ENCODE data around the gene CDC42SE2. TPM values are rescaled to one million over a fixed set of nuclear protein-coding genes. Genes with fewer than 3 reads are reported as not detected.

CDC42SE2 gene
- total RNA-seq, 1 experiment from 2014 or later, result 22.5 TPM

- Mint-ChIP-seq H3K9me3 (no peaks in the 10 kb centered on the region), H3K4me3 (no peak overlapping the region), H3K4me1 (peaks cover 8% of the 10 kb centered on the region), H3K27me3 (ENCODE audit: low read depth) (no peaks in the 10 kb centered on the region), H3K27ac (no peak overlapping the region), H3K36me3 (no peaks in the 10 kb centered on the region)
- POLR2A ChIA-PET, result no interaction called here
- DNase-seq (ENCODE audit: low spot score) (no peak), ATAC-seq (no peak)
- TF ChIP-seq HMGXB4 (CRISPR knock-in tag; IDR thresholded peaks at IDR 0.05), result no peak
- CTCF ChIA-PET, result no interaction called here
Measured at GRCh38 chr5:131256507-131256823, 7.4 kb upstream of the CDC42SE2 start.

- H3K4me3 Mint-ChIP-seq, result no peak overlapping the region
- no peaks in the 10 kb centered on the region for H3K36me3 Mint-ChIP-seq
- H3K4me1 Mint-ChIP-seq, result peaks cover 13% of the 10 kb centered on the region
- TF ChIP-seq ZNF281 (CRISPR knock-in tag; IDR thresholded peaks at IDR 0.05) (no peak), FOXJ3 (CRISPR knock-in tag; IDR thresholded peaks at IDR 0.05; ENCODE audit: borderline replicate concordance) (no peak)
- no peak for DNase-seq (ENCODE audit: low spot score)
- H3K27ac Mint-ChIP-seq, result no peak overlapping the region
- H3K9me3 Mint-ChIP-seq, result no peaks in the 10 kb centered on the region
- no peaks in the 10 kb centered on the region for H3K27me3 Mint-ChIP-seq (ENCODE audit: low read depth)
- ATAC-seq, result no peak
- CTCF ChIA-PET, result interaction anchor here (1.3 kb wide), 1 partner anchor 123 kb away, joined by 3 read pairs; no protein-coding TSS in a partner anchor
- POLR2A ChIA-PET, result no interaction called here
Measured at GRCh38 chr5:131258733-131259132, 5.1 kb upstream of the CDC42SE2 start.

- H3K27me3 Mint-ChIP-seq (ENCODE audit: low read depth), result no peaks in the 10 kb centered on the region
- ChIA-PET CTCF (interaction anchor here (1.3 kb wide), 1 partner anchor 123 kb away, joined by 3 read pairs; no protein-coding TSS in a partner anchor), POLR2A (no interaction called here)
- H3K36me3 Mint-ChIP-seq, result no peaks in the 10 kb centered on the region
- H3K27ac Mint-ChIP-seq, result no peak overlapping the region
- TF ChIP-seq GTF2I (CRISPR knock-in tag; conservative IDR thresholded peaks at IDR 0.05) (no peak), NR1H2 (CRISPR knock-in tag; IDR thresholded peaks at IDR 0.05) (no peak), GRHL2 (CRISPR knock-in tag; IDR thresholded peaks at IDR 0.05; ENCODE audit: insufficient replicate concordance, severe bottlenecking) (no peak), CBFB (CRISPR knock-in tag; IDR thresholded peaks at IDR 0.05; ENCODE audit: low read depth) (no peak), FOXK1 (CRISPR knock-in tag; IDR thresholded peaks at IDR 0.05) (no peak), ZNF219 (CRISPR knock-in tag; IDR thresholded peaks at IDR 0.05; ENCODE audit: borderline replicate concordance) (no peak), MXD4 (CRISPR knock-in tag; IDR thresholded peaks at IDR 0.05; ENCODE audit: borderline replicate concordance) (no peak), NR2C2 (CRISPR knock-in tag; IDR thresholded peaks at IDR 0.05) (no peak), TCF7 (CRISPR knock-in tag; IDR thresholded peaks at IDR 0.05; ENCODE audit: low read depth) (no peak), NR3C1 (CRISPR knock-in tag; conservative IDR thresholded peaks at IDR 0.05; ENCODE audit: low read depth) (no peak), ZSCAN18 (CRISPR knock-in tag; IDR thresholded peaks at IDR 0.05) (no peak), ZNF232 (CRISPR knock-in tag; IDR thresholded peaks at IDR 0.05) (no peak), ZNF512 (CRISPR knock-in tag; IDR thresholded peaks at IDR 0.05; ENCODE audit: borderline replicate concordance) (no peak), ARID4B (CRISPR knock-in tag; IDR thresholded peaks at IDR 0.05; ENCODE audit: borderline replicate concordance) (no peak), NFYB (CRISPR knock-in tag; conservative IDR thresholded peaks at IDR 0.05; ENCODE audit: low read depth) (no peak), ZBTB43 (CRISPR knock-in tag; IDR thresholded peaks at IDR 0.05) (no peak)
- no peak for ATAC-seq
- peaks cover 13% of the 10 kb centered on the region for H3K4me1 Mint-ChIP-seq
- no peak for DNase-seq (ENCODE audit: low spot score)
- no peaks in the 10 kb centered on the region for H3K9me3 Mint-ChIP-seq
- no peak overlapping the region for H3K4me3 Mint-ChIP-seq
Measured at GRCh38 chr5:131259326-131259725, 4.5 kb upstream of the CDC42SE2 start.
